ENCODE data around the gene SNCA.

SNCA gene

GRCh38 chr4:89755220-89755619, 81.7 kb downstream of the SNCA start:
- TF ChIP-seq, protein P1, sequence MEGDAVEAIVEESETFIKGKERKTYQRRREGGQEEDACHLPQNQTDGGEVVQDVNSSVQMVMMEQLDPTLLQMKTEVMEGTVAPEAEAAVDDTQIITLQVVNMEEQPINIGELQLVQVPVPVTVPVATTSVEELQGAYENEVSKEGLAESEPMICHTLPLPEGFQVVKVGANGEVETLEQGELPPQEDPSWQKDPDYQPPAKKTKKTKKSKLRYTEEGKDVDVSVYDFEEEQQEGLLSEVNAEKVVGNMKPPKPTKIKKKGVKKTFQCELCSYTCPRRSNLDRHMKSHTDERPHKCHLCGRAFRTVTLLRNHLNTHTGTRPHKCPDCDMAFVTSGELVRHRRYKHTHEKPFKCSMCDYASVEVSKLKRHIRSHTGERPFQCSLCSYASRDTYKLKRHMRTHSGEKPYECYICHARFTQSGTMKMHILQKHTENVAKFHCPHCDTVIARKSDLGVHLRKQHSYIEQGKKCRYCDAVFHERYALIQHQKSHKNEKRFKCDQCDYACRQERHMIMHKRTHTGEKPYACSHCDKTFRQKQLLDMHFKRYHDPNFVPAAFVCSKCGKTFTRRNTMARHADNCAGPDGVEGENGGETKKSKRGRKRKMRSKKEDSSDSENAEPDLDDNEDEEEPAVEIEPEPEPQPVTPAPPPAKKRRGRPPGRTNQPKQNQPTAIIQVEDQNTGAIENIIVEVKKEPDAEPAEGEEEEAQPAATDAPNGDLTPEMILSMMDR (IDR thresholded peaks at IDR 0.05), result no peak
- TF ChIP-seq ZFX (IDR thresholded peaks at IDR 0.05; ENCODE audit: borderline replicate concordance), result no peak
- H3K27ac ChIP-seq, result no peak overlapping the region

DNA sequence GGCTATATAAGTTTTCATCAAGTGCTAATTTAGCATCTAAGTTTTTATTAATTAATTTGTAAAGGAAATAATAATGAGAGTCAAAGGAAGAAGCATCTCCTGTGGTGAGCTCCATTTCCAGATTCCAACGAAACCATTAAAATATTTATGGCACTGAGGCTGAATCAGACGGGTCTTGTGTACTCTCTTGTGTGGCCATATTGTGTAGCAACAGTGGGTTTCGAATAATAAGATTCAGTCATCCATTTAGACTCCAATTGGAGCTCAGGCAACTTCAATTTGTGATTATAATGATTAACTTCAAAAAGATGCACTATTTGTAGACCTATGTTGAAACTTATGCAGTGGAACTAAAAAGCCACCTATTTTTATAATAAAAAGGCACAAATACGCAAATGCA, 82.4 kb downstream of the SNCA start:
- H3K27ac ChIP-seq, result no peak overlapping the region
- TF ChIP-seq ZFX (IDR thresholded peaks at IDR 0.05; ENCODE audit: borderline replicate concordance), result no peak
- TF ChIP-seq, protein P1 (IDR thresholded peaks at IDR 0.05), result no peak

DNA sequence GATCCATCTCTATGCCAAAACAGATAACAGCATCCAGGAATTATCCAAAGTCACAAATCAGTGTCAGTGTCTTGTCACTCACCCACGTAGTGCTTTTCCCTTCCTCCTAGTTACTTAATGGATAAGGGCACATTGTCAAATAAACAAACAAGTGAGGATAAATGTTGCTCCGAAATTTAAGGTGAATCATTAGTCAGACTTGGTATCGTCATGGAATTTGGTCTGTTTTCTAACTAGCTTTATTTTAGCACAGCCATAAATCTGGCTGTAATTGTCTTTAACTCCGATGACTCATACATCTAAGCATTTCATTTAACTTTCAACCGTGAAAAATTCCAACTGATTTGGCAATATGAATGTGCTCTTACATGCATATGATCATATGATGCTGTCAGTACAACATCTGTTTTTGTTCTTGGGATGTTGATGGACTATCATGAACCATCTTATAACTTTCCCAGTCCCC, 83.3 kb downstream of the SNCA start:
- TF ChIP-seq, protein P1 (IDR thresholded peaks at IDR 0.05), result no peak
- no peak for TF ChIP-seq ZFX (IDR thresholded peaks at IDR 0.05; ENCODE audit: borderline replicate concordance)
- H3K27ac ChIP-seq, result peak overlapping the region; percentile 40

DNA sequence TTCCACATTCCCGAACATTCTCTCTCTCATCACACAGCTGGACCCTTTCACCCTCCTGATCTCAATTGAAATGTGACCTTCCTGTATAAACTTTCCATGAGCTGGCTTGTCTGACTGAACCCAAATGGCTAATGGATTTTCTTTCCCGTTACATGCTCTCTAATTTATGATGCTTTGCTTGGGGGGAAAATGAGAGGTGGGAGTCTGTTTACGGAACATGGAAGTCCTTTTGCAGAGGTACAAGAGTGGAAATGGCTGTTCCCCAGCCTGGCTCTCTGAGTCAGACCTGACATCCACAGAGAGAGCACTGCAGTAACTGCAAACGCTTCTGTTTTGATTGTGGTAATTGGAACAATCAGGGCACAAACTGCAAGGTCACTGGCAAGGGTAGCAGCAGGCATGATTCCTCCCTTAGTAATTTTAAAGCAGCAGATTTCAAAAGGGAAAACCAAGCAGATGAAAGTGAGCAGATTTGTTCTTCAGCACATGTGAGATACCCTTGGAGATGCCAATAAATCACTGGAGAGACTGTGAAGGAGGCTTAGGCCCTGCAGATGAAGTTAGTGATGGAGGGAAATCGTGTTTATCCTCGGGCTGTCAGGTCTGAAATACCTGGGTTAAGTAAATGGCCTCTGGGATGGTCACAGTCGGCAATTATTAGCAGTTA, 83.9 kb downstream of the SNCA start:
- TF ChIP-seq ZFX (IDR thresholded peaks at IDR 0.05; ENCODE audit: borderline replicate concordance), result no peak
- TF ChIP-seq, protein P1 (IDR thresholded peaks at IDR 0.05), result no peak
- peak overlapping the region; percentile 40 for H3K27ac ChIP-seq

DNA sequence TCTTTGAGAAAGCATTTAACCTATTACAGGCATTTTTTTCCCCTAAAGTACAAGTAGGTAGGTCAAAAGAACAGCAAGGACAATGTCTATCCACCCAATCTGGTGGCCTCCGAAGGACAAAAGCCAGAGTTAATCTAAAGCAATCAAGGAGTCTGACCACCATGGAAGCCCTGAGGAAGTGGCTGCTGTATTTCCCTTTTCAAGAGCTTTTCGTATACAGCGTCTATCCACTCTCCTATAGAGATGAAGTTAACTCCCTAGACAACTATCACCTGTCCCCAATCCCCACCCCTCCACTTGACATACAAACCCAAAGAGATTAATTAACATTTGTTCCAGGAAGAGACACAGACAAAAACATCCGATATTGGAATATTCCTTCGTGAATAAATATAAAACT, 85.5 kb downstream of the SNCA start:
- TF ChIP-seq ZFX (IDR thresholded peaks at IDR 0.05; ENCODE audit: borderline replicate concordance), result no peak
- TF ChIP-seq, protein P1 (IDR thresholded peaks at IDR 0.05), result no peak
- H3K27ac ChIP-seq, result no peak overlapping the region

DNA sequence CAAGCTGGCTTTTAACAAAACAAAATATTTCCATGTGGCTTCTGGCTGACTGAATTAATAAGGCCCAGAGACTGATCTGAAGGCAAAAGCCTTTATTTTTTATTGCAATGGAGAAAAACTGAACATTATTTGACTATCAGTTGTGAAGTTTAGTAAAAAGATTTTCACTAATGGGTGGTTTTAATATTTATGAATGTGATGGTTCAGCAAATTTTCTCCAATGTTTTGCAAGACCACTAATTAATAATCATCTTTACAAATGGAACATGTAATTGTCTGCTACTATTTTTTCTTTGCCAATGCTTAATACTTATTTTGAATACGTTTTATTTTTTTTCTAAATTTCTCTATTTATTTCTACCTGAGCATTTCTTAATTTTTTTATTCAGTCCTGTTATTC, 90.6 kb downstream of the SNCA start:
- H3K27ac ChIP-seq, result no peak overlapping the region
- no peak for TF ChIP-seq ZFX (IDR thresholded peaks at IDR 0.05; ENCODE audit: borderline replicate concordance)
- TF ChIP-seq, protein P1 (IDR thresholded peaks at IDR 0.05), result no peak

DNA sequence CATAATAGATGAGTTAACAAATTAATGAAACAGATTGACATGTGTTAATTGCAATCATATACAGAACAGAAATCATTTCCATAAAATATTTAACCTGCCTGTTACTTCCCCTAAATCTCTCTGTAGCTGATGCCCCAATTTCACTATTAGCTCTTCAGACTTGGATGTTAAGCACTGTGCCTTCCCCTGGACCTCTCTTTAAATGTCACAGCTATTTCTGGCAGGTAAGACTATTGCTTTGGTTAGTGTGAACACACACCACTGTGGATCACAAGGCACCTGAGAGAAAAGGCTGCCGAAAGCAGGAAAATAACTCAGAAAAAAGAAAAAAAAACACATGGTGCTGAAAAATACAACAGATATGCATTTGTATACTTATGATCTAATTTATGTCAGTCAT, 91.3 kb downstream of the SNCA start:
- no peak overlapping the region for H3K27ac ChIP-seq
- no peak for TF ChIP-seq ZFX (IDR thresholded peaks at IDR 0.05; ENCODE audit: borderline replicate concordance)
- TF ChIP-seq, protein P1 (IDR thresholded peaks at IDR 0.05), result no peak

All from 22Rv1 (cell line).